PFSK-1 (cell line): ENCODE results near the gene RAB23.

ENCODE experiments used
- FOXP2 ChIP-seq: optimal IDR thresholded peaks from 2 replicates; pipeline ENCODE3; 2011; ENCODE audit warnings: borderline replicate concordance, control low read depth, inconsistent platforms; ENCODE audit not compliant: insufficient read depth; ENCODE audit errors: extremely low read length, extremely low read depth
- POLR2AphosphoS5 ChIP-seq: IDR thresholded peaks from 2 replicates; pipeline ENCODE4 v1.6.1; 2012; ENCODE audit warnings: low read depth, mild to moderate bottlenecking, control low read depth, low read length, moderate library complexity
- REST ChIP-seq, 2 experiments: IDR thresholded peaks; 2 replicates each; pipeline versions ENCODE4 v1.6.1 to v1.8.0; 2011 to 2012; ENCODE audit warnings: low read depth in 2 of 2, low read length in 2 of 2, control low read depth in 1 of 2, inconsistent platforms in 1 of 2, mild to moderate bottlenecking in 1 of 2, moderate library complexity in 1 of 2; ENCODE audit not compliant: insufficient read depth in 1 of 2
- SIN3A ChIP-seq: IDR thresholded peaks from 2 replicates; pipeline ENCODE4 v1.6.1; 2012; ENCODE audit warnings: mild to moderate bottlenecking, low read length, moderate library complexity, borderline replicate concordance; ENCODE audit not compliant: insufficient read depth
- TAF1 ChIP-seq: IDR thresholded peaks from 2 replicates; pipeline ENCODE4 v1.6.1; 2012; ENCODE audit warnings: low read length, control low read depth, borderline replicate concordance; ENCODE audit not compliant: insufficient read depth

Gene RAB23

GRCh38 chr6:57215260-57215659 is 6.8 kb downstream of the RAB23 start:
- TF ChIP-seq POLR2AphosphoS5 (no peak), REST (IDR thresholded peaks at IDR 0.05; ENCODE audit: insufficient read depth in 1 of 2, low read depth in 2 of 2, low read length in 2 of 2) (no peak), SIN3A (no peak), FOXP2 (no peak), TAF1 (no peak)

GRCh38 chr6:57210060-57210459 is 12.0 kb downstream of the RAB23 start:
- TF ChIP-seq REST (IDR thresholded peaks at IDR 0.05; ENCODE audit: insufficient read depth in 1 of 2, low read depth in 2 of 2, low read length in 2 of 2) (no peak), SIN3A (no peak), TAF1 (no peak), FOXP2 (no peak), POLR2AphosphoS5 (no peak)

- TF ChIP-seq POLR2AphosphoS5 (no peak), REST (IDR thresholded peaks at IDR 0.05; ENCODE audit: insufficient read depth in 1 of 2, low read depth in 2 of 2, low read length in 2 of 2) (no peak), SIN3A (no peak), TAF1 (no peak), FOXP2 (no peak)
Observed at GRCh38 chr6:57209030-57209429, 13.1 kb downstream of the RAB23 start.

- no peak for TF ChIP-seq REST (IDR thresholded peaks at IDR 0.05; ENCODE audit: insufficient read depth in 1 of 2, low read depth in 2 of 2, low read length in 2 of 2)
Observed at GRCh38 chr6:57207872-57208271, 14.2 kb downstream of the RAB23 start.

- TF ChIP-seq POLR2AphosphoS5 (no peak), TAF1 (no peak), REST (IDR thresholded peaks at IDR 0.05; ENCODE audit: insufficient read depth in 1 of 2, low read depth in 2 of 2, low read length in 2 of 2) (no peak), FOXP2 (no peak), SIN3A (no peak)
Observed at GRCh38 chr6:57207141-57207540, 15.0 kb downstream of the RAB23 start.
